SW480 (cell line): ENCODE measurements around the gene ANGPTL5.
A peak's percentile ranks its signal among the peaks of the same experiment; 100 is the strongest.
"Not testable (repeated sequence)": the region's sequence is repeated elsewhere in the genome, so short reads cannot be mapped to it uniquely, and the experiment has no call there.

Source experiments
- DNase-seq: peaks from one replicate; pipeline ENCODE4 v3.0.0-alpha.2; 2016; ENCODE audit warnings: low spot score

Gene ANGPTL5

GRCh38 chr11:101916422-101916821 is at the start of gene ANGPTL5:
TSS of gene ANGPTL5 (minus strand) at chr11:101916522. CDS start at chr11:101907909, 8,613 bp downstream.
- DNase-seq, result no peak

GRCh38 chr11:101964200-101964599 is 47.9 kb upstream of the ANGPTL5 start:
- DNase-seq, result not testable (repeated sequence)

DNA sequence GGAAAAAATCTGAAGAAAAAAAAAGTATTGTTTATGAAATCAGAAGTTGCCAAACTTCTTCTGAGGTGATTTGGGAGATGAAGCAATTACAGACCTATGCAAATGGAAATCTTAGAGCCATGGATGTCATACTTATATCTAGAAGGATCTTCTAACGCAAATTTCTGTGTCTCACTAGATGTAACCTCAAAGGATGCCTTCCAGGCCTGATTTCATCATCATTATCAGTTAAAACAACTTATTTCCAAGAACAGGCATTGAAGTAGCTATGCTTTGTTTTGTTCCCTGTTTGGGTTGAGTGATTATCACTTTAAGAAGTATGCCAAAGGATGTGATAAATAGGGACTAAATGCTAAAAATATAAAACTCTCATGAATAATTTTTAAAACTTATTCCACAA is 43.9 kb upstream of the ANGPTL5 start:
- no peak for DNase-seq

DNA sequence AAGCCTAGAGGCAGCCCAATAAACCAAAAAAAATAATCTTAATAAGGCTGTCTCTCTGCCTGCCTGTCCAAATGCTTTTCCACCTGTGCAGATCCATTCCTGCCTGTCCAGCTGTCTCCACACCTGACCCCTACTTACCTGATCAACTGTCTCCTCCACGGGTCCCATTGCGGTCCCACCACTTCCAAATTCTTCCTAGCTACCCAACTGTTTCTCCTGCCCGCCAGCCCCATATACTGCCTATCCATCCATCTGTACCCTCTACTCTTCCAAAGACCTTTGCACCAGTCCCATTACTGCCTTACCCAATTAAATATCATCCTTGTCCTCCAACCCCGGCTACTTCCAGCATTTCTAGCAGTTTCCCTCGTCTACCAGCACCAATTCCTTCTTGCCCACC is 39.4 kb upstream of the ANGPTL5 start:
- DNase-seq, result no peak

DNA sequence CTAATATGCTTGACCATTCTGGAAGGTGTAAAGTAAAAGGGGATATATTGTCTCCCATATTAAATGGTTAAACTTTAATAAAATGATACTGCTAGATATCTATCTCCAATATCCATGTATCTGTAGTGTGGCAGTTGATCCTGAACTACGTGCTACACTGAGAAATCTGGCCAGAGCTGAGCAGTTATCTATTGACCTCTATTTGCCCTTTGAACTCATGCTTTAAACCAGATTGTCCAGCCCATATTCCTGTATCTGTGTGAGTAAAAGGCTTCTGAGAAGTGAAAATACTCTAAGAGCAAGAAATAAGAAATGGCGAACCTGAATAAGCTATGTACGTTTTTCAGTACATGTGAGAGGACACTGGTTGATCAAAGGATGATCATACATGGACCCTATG is 39.0 kb upstream of the ANGPTL5 start:
- DNase-seq, result no peak

DNA sequence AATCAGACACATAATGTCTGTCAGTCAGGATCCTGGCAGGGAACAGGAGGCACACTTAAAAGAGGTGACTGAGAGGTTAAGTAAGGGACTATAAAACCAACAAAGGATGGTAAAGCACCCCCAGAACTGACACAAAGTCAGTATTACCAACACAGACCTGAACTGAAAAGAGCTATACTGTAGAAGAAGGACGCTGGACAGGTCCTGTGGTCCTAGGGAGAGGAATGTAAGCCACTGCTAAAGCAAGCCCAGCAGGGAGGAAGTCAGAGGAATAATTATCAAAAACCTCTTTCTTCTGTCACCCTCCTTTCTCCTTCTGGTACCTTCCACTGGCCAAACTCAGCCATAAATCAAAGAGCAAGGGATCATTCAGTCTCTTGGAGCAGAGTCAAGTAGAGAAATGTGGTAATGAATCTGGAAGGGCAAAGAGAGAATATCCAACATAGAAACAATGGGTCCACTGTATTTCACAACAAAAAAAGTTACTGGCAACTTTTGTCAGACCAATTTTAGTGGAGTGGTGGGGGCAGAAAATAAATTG is 33.4 kb upstream of the ANGPTL5 start:
- no peak for DNase-seq

DNA sequence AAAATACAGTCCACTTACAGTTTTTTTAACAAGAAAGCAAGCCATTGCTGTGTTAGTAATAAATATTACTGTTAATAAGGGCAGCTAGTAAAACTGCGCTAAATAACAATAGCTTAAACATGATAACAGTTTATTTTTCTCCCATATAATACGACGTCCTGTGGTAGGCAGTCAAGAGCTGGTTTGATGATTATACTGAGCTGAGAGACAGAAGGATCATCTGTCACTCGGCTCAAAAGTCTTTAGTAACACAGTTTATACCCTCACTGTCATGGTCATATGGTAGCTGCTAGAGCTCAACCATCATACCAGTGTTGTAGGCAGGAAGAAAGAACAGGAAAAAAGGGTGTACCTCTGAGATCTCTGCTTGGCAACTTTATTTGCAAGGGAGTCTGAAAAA is 29.1 kb upstream of the ANGPTL5 start:
- no peak for DNase-seq

DNA sequence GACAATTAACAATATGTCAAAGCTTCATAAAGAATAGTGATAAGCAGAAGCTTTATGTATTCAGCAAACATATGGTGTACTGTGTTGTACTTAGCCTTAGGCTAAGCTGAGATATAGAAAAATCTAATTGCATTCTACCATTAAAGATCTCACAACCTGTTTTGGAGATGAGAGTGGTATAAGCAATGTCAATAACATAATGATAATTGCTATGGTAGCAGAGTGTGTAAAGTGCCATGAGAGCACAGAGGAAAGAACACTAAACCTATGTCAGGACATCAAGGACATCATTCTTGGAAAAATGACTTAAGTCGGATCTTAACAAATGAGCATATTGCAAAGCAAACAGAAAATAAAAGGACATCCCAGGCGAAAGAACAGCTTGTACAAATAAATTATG is 28.6 kb upstream of the ANGPTL5 start:
- no peak for DNase-seq

DNA sequence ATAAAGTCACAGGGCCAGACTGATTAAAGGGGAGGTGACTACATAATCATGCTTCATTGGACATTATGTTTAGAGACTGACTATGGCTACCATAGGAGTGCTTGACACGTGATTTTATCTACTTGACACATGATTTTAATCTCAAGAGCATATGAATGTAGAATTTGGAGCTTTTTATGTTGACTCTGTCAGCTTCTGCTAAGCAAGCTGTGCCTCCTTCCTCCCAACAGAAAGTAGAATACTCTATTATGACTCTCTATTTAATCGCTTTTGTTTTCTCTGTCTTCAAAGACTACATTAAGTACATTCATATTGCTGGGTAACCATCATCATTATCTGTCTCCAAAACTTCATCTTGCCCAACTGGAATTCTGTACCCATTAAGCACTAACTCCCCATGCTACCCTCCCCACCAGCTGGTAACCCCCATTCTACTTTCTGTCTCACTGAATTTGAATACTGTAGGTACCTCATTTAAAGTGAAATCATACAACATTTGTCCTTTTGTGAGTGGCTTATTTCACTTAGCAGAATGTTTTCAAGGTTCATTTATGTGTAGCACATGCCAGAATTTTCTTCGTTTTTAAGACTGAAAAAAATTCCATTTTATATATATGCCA is 24.7 kb upstream of the ANGPTL5 start:
- no peak for DNase-seq

DNA sequence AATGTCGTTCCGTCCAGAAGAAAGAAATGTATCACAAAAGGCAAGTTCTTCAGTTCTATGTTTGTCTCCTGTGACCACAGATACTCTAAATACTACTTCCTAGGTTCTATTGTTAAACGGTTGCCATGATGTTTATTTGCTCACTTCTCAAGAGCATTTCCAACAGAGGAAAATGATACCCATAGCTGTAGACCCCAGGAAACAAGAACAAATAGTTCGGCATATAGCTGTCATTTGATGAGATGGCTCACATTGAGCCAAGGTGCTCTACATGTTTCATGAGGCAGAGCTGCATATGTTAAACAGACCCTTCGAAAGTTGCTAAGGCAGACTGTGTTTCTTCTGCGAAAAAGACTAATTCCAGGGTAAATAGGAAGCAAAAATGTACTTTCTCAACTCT is 15.4 kb upstream of the ANGPTL5 start:
- no peak for DNase-seq

- DNase-seq, result no peak
Observed at GRCh38 chr11:101929294-101929915, 13.1 kb upstream of the ANGPTL5 start.

- DNase-seq, result no peak
Observed at GRCh38 chr11:101923554-101923953, 7.2 kb upstream of the ANGPTL5 start.

DNA sequence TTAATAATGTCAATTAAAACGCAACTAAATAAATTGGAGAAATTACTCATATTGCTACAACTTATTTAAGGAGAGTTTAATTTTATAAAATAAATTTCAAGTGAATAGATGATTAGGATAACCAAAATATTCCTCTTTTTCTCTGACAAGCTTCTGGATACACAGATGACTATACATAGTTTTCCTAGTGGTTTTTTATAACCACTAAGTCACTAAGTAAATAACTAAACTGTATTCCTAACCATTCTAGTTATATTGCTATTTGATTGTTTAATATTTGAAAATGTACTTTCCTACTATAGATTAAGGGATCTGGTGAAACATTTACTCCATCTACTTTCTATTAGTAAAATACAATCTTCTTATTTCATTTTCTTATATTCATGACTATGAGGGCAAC is 4.7 kb upstream of the ANGPTL5 start:
- no peak for DNase-seq

DNA sequence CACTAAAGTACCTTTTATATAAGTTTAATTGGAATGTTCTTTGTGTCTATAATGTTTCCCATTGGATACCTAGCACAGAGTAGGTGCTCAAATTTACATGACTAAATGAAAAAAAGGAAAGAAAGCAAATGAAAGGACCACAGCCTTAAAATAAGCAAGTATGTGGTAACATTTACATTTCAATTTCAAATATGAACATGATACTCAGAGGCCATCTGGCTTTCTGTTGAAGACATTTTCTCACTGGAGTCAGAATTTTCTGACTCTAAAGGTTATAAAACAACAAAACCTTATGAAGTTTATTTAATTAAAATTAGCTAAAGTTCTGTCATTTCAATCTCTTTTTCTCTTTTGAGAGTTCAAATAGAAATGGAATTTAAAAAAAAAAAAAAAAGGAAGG is 904 bp upstream of the ANGPTL5 start:
- no peak for DNase-seq

GRCh38 chr11:101915791-101916291 is 481 bp downstream of the ANGPTL5 start:
- peak; percentile 8 for DNase-seq

DNA sequence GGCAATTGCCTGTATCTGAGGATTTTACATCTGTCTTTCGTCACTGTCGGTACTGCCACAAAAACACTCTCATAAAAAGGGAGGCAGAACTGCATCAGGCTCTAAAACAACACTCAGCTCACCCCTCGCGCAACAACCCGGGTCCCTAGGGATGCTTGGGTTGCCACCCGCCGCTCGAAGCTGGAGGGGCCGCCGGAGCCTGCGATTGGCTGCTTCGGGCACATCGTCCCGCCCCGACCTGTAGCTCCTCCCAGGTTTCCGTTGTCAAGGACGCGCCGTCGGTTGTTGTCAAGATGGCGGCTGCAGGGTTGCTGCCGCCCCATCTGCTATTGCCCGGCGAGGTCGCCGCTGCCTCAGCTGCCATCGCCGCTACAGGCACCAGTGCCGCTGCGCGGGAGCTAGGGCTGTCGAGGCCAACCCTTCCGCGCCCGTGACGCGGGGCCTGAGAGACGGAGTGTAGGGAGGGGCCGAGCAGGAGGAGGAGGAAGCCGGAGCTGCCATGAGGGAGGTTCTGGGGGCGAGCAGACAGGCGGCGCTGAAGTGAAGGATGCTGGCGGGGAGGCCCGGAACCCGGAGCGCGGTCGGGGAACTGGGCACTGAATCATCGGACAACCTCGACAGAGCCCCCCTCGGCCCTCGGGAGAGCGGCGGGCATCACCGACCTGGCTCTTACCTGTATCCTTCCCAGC is 1.4 kb downstream of the ANGPTL5 start, which contains the start of gene CEP126:
Gene CEP126, plus strand, starts transcription at position 273 of the 689 bp plus-strand sequence. Its CDS starts 275 bp downstream, at position 548.
- peak; percentile 92 for DNase-seq

GRCh38 chr11:101914341-101914737 is 2.0 kb downstream of the ANGPTL5 start:
- DNase-seq, result peak; percentile 13

DNA sequence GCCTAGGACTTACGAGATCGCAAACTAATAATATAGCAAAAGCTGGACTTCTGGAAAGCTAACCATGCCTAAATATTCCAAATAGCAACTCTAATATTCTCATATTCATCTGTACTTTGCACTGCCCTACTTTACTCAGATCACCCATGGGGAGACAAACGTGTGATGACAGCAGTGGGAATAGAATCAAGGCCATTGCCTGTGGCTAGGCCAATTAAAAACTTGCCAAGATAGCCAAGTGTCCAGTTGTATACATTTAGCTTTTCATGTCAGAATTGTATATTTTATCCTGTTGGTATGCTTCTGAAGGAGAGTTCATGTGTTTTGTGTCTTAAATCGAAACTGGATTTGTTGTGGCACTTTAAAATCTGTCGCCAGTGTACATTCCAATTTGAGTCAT is 2.7 kb downstream of the ANGPTL5 start:
- DNase-seq, result no peak

DNA sequence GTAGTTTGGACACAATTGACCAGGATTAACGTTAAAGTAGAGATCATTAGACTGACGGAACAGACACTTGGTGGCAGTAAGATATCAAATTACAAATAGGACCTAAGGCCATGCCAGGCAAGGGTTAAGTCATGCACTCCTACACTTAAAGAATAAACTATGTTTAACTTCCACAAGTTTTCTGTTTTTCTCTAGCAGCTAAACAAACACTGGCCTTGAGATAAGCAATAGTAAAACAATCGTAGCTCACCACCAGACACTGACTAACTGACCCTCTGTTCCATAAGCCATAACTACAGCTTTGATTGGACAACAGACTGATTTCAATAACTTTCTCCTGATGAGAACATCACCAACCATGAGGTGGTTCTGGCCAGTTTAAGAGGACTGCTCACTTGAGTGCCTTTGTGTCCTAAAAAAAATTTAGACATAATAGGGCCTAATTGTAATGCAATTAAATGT is 3.5 kb downstream of the ANGPTL5 start:
- DNase-seq, result no peak

- no peak for DNase-seq
Observed at GRCh38 chr11:101909087-101909486, 7.2 kb downstream of the ANGPTL5 start.

DNA sequence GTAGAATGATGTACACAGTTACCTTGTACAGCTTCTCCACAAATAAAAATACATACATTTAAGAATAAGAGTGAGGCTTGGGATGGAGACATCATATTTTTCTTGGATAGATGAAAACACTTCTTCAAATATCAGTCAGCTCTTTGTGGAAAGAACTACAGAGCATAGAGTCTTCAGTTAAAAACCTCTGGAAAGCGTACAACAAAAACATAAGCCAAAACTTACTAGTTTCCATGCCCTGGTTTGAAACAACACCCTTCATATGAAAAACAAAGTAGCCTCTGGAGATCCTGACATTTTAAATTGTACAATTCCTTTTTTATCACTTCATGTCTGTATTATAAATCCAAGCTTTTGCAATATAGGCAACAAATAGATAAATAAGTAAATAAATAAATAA is 8.5 kb downstream of the ANGPTL5 start:
- no peak for DNase-seq

DNA sequence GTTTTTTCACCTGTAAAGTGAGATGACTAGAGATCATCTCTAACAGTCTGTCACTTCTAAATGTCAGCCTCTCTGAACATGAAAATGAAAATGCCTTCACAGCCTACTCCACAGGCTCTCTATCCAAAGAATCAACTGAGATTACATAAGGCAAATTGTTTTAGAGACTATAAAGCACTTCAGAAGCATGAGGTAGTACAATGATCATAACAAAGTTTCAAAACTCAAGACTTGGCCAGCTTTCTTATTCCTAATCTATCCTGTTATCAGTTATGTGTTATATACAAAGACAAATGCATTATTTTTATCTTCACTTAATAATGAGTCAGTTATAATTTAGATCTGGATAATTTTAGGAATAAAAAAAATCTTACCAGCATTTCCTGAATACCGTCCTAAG is 21.8 kb downstream of the ANGPTL5 start:
- DNase-seq, result no peak

GRCh38 chr11:101889767-101890166 is 26.6 kb downstream of the ANGPTL5 start:
- DNase-seq, result no peak
